Measurements from ENCODE around the gene ANKDD1A.

The ANKDD1A gene

GRCh38 chr15:64895285-64896065, 16.2 kb upstream of the ANKDD1A start:
- no peak for DNase-seq (ENCODE audit: low read depth)

GRCh38 chr15:64896371-64897069, 15.2 kb upstream of the ANKDD1A start:
- DNase-seq (ENCODE audit: low read depth), result no peak

GRCh38 chr15:64897345-64897985, 14.2 kb upstream of the ANKDD1A start:
- no peak for DNase-seq (ENCODE audit: low read depth)

DNA sequence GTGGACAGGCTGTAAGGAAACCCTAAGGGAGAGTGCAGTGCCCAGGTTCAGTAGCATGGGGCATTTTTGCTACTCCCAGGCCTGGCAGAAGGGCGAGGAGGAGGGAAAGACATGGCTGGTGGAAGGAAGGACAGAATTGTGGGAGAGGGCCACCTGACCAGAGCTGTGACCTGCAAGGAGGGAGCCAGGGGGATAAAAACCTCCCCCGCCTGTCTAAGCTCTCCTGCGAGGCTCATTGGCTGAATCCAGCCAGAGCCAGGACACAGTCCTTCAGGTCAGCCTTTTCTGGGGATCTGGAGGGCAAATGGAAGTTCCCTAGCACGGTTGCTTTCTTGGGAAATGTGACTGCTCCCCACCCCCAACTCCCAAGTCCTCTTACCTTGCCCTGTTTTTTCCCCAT, 13.3 kb upstream of the ANKDD1A start:
- no peak for DNase-seq (ENCODE audit: low read depth)

- DNase-seq (ENCODE audit: low read depth), result no peak
Measured at GRCh38 chr15:64901141-64901540, 10.6 kb upstream of the ANKDD1A start.

DNA sequence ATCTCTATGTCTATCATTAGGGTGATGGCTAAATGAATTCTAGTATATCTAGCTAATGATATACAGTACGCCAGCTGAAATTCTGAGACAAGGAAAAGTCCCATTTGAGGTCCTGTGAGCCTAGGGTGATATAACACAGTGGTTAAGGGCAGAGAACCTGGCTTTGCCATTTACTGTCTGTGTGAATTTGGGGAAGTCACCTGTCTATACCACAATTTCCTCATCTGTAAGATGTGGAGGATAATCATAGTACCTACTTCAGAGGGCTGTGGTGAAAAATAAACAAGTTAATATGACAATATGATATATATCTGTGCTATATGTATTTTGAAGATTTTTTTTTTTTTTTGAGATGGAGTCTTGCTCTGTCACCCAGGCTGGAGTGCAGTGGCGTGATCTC, 9.8 kb upstream of the ANKDD1A start:
- no peak for DNase-seq (ENCODE audit: low read depth)

DNA sequence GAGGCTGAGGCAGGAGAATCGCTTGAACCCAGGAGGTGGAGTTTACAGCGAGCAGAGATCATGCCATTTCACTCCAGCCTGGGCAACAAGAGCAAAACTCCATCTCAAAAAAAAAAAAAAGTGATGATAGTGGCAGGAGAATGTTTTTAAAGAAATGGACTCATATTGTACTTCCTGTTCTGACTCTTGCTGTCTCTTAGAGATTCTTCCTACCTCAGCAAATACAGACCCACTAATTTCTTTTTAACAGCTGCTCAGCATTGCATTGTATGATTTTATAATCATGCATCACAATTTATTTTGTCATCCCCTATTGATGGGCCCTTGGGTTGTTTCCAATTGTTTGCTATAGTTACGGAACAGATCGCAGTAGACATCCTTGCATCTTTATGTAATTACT, 8.8 kb upstream of the ANKDD1A start:
- DNase-seq (ENCODE audit: low read depth), result no peak

DNA sequence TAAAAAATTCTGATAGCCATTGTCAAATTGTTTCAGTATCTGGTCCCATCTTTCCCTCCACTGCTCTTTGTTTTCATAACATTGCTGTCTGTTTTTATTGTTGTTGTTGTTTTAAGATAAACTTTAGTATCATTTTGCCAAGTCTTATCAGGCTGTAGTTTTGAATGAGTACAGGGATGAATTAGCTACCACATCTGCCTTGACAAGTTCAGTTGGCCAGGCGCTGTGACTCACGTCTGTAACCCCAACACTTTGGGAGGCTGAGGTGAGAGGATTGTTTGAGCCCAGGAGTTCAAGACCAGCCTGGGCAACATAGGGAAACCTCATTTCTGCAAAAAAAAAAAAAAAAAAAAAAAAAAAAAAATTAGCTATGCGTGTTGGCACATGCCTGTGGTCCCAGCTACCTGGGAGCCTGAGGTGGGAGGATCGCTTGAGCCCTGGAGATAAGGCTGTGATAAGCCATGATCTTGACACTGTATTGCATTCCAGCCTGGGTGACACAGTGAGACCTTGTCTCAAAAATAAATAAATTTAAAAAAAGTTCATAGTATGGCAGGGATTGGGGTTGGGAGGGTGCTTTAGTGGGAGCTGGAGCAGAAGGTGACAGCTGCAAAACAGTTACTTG, 8.3 kb upstream of the ANKDD1A start:
- DNase-seq (ENCODE audit: low read depth), result no peak

DNA sequence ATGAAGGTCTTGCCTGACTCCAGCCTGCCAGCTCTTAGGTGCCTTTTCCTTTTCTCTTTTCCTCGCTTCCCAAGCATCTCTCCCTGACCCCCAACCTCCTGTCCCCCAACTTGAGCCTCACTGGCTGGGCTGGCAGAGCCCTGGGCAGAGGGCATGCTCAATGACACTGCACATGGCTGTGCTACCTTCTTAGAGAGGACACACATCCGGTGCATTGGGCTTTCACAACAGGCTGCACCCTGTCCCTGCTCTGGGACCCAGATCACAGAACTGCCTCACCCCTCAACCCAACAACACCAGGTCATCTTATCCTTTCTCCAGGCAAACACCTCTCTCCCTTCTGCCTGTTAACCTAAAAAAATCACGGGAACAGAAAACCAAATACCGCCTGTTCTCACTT, 7.5 kb upstream of the ANKDD1A start:
- no peak for DNase-seq (ENCODE audit: low read depth)

DNA sequence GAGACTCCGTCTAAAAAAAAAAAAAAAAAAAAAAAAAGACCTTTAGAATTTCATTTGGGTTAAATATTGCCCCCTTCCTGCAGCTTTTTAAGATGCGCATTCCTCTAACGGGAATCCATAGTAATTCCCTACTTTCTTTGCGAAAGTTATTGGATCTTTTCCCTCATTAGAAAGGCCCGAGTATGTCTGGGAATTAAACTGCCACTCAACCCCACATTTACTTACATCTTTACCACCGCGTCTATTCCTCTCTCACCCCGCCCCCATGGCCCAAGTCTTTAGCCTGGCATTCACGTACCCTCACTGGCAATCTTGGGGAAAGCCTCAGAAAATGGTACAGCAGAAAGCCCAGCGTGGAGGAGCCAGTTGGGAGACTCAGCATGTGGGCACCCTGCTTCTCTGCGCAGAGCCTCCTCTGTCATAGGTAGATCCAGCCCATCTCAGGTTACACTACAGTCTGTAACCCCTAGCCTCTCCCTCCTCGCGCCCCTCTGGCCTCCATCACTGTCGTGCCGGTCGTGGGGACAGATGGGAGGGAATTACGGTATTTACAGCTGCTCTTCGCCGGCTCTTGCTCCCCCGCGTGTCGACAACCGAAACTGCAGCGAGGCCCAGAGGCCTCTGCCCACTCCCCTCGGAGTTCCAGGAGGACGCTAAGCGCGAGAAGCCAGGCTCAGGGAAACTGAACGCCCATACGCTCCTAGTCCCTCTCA, 6.4 kb upstream of the ANKDD1A start:
- DNase-seq (ENCODE audit: low read depth), result no peak

- DNase-seq (ENCODE audit: low read depth), result no peak
Measured at GRCh38 chr15:64905941-64906340, 5.8 kb upstream of the ANKDD1A start.

- DNase-seq (ENCODE audit: low read depth), result no peak
Measured at GRCh38 chr15:64906402-64906801, 5.3 kb upstream of the ANKDD1A start.

- DNase-seq (ENCODE audit: low read depth), result no peak
Measured at GRCh38 chr15:64907991-64908390, 3.7 kb upstream of the ANKDD1A start.

DNA sequence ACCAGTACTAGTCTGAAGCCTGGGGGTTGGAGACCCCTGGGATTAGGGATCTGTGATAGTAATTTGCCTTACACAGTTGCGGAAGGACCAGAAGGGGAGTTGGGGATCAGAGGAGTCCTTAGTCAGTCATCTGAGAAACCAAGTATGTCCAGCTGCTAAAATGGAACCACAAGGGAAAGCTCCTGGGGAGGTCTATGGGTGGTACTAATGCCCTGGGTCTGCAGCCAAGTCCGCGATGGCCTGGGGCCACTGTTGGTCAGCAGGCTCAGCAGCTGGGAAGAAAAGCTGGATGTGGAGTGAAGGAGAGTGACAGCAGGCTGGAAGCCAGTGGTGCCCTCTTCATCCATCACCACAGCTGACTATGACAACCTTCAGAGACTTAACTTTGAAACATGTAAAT, 2.2 kb upstream of the ANKDD1A start:
- no peak for DNase-seq (ENCODE audit: low read depth)

DNA sequence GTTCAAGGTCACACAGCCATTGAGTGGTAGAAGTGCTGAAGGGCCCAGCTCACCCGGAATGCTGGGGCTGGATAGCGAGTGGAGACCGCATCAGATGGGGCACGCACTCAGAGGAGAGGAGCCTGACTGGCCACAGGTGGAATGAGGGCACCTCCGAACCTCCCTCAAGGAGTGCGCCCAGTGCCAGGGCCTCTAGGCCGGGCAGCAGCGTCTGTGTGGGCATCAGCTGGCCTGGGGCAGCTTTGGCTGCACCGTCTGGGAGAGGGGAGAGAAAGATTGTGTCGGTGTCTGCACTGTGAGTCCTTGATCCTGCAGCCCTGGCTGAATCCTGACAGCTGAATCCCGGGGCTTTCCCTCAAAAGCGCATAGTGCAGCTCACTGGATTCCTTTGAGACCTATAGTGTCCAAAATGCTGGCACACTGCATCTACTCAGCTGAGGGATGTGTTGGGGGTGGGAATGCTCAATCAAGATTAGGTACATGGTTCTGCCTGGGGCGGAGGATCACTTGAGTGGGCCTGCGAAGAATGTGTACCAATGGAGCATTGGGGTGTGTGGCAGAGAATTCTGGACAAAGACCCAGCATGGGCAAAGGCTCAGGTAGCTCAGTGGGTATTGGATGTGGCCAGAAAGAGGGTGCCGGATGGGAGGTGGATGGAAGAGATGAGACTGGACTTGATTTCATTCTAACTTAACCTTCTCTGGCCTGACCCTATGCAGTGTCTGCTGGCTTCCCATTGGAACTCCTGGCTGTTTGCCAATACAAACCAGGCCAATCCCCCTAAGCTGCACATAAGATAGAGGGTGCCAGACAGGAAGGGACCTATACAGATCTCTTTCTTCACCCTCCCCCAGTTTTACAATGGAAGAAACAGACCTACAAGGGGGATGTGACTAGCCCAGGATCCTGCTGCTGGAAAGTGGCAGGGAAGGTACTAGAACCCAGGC, 950 bp downstream of the ANKDD1A start:
- DNase-seq (ENCODE audit: low read depth), result no peak

DNA sequence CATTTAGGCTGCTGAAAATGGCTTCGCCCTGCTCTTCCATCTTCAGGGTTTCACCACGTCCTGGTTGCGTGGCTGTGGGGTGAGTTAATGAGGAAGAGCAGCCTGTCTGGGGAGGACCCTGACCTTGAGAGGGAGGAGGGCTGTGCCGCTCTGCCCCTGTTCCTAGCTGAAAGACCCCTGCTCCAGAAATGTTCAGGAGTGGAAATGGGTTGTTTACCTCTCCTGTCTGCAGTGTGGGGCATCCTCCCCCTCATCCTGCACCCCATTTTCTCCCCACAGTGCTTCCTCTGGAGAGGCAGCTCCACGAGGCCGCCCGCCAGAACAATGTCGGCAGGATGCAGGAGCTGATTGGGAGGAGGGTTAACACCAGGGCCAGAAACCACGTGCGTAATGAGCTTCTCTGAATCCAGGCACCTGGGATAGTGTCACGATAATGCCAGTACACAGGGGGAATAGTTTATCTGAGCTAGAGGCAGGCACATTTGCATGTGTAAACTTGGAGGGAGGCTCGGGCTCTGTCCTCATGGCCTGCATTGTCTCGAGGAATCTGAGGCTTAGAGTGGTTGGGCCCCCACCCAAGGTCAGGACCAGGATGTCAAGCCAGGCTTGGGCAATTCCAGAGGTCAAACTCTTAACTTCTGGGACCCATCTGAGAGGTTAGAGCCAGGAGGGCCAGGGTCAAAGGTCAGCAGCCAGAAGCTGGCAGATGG, 4.0 kb downstream of the ANKDD1A start:
- no peak for DNase-seq (ENCODE audit: low read depth)

DNA sequence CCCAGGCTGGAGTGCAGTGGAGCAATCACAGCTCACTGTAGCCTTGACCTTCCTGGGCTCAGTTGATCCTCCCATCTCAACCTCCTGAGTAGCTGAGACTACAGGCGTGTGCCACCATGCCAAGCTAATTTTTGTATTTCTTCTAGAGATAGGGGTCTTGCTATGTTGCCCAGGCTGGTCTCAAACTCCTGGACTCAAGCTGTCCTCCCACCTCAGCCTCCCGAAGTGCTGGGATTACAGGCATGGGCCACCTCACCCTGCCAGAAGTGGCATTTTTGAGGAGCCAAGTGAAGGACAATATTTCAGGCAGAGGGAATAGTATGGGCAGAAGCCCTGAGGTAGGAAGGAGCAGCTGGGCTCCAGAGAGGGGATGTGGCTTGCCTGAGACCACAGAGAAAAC, 4.7 kb downstream of the ANKDD1A start:
- no peak for DNase-seq (ENCODE audit: low read depth)

DNA sequence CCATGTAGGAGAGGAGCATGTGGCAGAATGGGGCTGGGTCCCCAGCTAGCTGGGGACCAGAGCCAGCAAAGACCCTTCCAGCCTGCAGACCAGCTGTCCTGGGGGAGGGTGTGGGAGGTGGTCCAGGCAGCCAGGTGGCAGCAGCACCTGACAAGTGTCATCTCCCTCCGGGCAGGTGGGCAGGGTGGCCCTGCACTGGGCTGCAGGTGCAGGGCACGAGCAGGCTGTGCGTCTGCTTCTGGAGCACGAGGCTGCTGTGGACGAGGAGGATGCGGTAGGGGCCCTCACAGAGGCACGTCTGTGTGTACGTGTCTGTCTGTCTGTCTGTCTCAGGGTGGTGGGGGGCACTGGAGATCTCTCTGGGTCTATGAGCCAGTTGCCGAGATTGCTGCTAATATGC, 5.5 kb downstream of the ANKDD1A start:
- DNase-seq (ENCODE audit: low read depth), result no peak

GRCh38 chr15:64919721-64920120, 8.0 kb downstream of the ANKDD1A start:
- no peak for DNase-seq (ENCODE audit: low read depth)

DNA sequence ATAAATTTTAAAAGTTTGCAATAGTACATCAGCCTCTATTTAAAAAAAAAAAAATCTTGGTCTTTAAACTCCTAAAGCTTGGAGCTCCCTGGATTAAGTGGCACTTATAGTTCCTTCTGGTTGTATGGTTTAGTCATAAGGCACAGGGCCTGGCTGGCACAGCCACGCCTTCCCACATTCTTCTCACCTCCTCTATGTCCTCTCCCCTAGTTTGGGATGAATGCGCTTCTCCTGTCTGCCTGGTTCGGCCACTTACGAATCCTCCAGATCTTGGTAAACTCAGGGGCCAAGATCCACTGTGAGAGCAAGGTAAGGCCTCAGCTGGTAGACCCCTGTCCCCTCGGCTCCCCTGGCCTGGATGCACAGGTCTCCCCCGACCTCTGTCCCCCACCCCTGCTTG, 10.0 kb downstream of the ANKDD1A start:
- DNase-seq (ENCODE audit: low read depth), result no peak
